Measurements from ENCODE around the gene TRAPPC8. TPM values are rescaled to one million over a fixed set of nuclear protein-coding genes. Genes with fewer than 3 reads are reported as not detected.

The TRAPPC8 gene
- total and polyA plus RNA-seq, 2 of the 13 experiments (the other 11 are each of a cell fraction or from before 2014, with no cell fraction given) = 34.6 to 50.8 TPM

DNA sequence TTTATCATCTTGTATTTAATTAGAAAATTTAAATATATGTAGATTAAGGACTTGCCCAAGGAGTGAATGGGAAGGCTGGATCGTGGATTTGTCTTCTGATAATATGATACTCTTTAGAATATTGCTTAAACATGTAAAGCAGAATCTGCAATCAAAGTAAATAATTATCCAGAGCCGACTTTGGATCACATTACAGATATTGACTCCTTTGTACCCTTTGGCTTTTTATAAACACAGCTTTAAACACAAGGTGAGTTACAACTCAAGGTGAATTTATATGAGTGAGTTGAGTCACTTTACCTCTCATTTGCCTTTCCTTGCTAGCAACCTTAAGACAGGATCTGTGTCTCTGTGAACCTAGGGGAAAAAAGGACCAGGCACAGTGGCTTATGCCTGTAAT lies 144.5 kb downstream of the TRAPPC8 start:
- FAIRE-seq (no peak), ATAC-seq (no peak), DNase-seq (ENCODE audit: low spot score) (no peak)
- no peaks in the 10 kb centered on the region for H4K20me1 ChIP-seq (ENCODE audit: insufficient read depth, low read length)
- no peak overlapping the region for H3K27ac ChIP-seq (ENCODE audit: extremely low read length, insufficient read depth, low read length)
- CTCF ChIA-PET (ENCODE audit: low intra/inter-chr PET ratio, low total read pairs) = no interaction called here
- H3K79me2 ChIP-seq (ENCODE audit: insufficient read depth, low read length) = no peaks in the 10 kb centered on the region
- no peaks in the 10 kb centered on the region for H3K4me1 ChIP-seq (ENCODE audit: insufficient read depth, low read length)
- no peak overlapping the region for H3K4me3 ChIP-seq (replicated peaks in 1 of 3; ENCODE audit: insufficient read depth in 1 of 3, low read depth in 2 of 3, low read length in 3 of 3)
- in situ Hi-C loops (cut with HindIII; ENCODE audit: extremely low pct_ligation_motif_present, low pct_unique_long_range_greater_than_20kb) = no loop called here
- no peak overlapping the region for H2AFZ ChIP-seq (ENCODE audit: low read length)
- WGBS (ENCODE audit: low lambda C conversion rate) = 1% methylated on average over 2 of the region's 2 CpGs
- H3K9me3 ChIP-seq (ENCODE audit: low read length) = no peaks in the 10 kb centered on the region
- no TSS peak for BruUV-seq (replicated peaks)
- H3K9ac ChIP-seq (ENCODE audit: insufficient read depth, low read depth, low read length) = no peak overlapping the region
- intact Hi-C loops (cut with micrococcal nuclease; ENCODE audit: unreplicated experiment) = no loop called here
- peaks cover 1 to 3% of the 10 kb centered on the region in 2 experiments; a peak in 1 of 5 replicates for H3K27me3 ChIP-seq (ENCODE audit: control insufficient read depth in 1 of 2, insufficient read depth in 2 of 2, low read length in 2 of 2)
- no peaks in the 10 kb centered on the region for H3K36me3 ChIP-seq (replicated peaks in 1 of 2; ENCODE audit: control insufficient read depth in 1 of 2, insufficient read depth in 2 of 2, low read length in 2 of 2)
- H3K4me2 ChIP-seq (ENCODE audit: low read depth, low read length) = no peak overlapping the region
- POLR2A ChIA-PET = no interaction called here
- TF ChIP-seq, protein P1, sequence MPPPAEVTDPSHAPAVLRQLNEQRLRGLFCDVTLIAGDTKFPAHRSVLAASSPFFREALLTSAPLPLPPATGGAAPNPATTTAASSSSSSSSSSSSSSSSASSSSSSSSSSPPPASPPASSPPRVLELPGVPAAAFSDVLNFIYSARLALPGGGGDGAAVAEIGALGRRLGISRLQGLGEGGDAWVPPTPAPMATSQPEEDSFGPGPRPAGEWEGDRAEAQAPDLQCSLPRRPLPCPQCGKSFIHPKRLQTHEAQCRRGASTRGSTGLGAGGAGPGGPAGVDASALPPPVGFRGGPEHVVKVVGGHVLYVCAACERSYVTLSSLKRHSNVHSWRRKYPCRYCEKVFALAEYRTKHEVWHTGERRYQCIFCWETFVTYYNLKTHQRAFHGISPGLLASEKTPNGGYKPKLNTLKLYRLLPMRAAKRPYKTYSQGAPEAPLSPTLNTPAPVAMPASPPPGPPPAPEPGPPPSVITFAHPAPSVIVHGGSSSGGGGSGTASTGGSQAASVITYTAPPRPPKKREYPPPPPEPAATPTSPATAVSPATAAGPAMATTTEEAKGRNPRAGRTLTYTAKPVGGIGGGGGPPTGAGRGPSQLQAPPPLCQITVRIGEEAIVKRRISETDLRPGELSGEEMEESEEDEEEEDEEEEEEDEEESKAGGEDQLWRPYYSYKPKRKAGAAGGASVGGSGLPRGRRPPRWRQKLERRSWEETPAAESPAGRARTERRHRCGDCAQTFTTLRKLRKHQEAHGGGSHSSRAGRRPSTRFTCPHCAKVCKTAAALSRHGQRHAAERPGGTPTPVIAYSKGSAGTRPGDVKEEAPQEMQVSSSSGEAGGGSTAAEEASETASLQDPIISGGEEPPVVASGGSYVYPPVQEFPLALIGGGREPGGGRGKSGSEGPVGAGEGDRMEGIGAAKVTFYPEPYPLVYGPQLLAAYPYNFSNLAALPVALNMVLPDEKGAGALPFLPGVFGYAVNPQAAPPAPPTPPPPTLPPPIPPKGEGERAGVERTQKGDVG (CRISPR knock-in tag; IDR thresholded peaks at IDR 0.05; ENCODE audit: borderline replicate concordance) = no peak
- TF ChIP-seq RARG (CRISPR knock-in tag; IDR thresholded peaks at IDR 0.05; ENCODE audit: low read depth) (no peak), U2AF1 (optimal IDR thresholded peaks at IDR 0.05; ENCODE audit: low read depth, low read length) (no peak), EHMT2 (IDR thresholded peaks at IDR 0.05; ENCODE audit: borderline replicate concordance, low read depth, low read length) (no peak), NFKB2 (CRISPR knock-in tag; IDR thresholded peaks at IDR 0.05; ENCODE audit: borderline replicate concordance) (no peak), HDAC2 (CRISPR knock-in tag; IDR thresholded peaks at IDR 0.05) (no peak), FOXC1 (CRISPR knock-in tag; IDR thresholded peaks at IDR 0.05; ENCODE audit: borderline replicate concordance) (no peak), SP1 (IDR thresholded peaks at IDR 0.05) (no peak), SP1 (CRISPR knock-in tag; IDR thresholded peaks at IDR 0.05) (no peak)
- TF ChIP-seq, protein P2, sequence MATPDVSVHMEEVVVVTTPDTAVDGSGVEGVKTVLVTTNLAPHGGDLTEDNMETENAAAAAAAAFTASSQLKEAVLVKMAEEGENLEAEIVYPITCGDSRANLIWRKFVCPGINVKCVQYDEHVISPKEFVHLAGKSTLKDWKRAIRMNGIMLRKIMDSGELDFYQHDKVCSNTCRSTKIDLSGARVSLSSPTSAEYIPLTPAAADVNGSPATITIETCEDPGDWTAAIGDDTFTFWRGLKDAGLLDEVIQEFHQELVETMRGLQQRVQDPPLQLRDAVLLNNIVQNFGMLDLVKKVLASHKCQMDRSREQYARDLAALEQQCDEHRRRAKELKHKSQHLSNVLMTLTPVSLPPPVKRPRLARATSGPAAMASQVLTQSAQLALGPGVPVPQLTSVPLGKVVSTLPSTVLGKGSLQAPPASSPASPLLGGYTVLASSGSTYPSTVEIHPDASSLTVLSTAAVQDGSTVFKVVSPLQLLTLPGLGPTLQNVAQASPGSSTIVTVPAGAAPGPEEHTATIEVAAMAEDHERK (CRISPR knock-in tag; IDR thresholded peaks at IDR 0.05; ENCODE audit: low read depth) = no peak
- TF ChIP-seq, protein P3, sequence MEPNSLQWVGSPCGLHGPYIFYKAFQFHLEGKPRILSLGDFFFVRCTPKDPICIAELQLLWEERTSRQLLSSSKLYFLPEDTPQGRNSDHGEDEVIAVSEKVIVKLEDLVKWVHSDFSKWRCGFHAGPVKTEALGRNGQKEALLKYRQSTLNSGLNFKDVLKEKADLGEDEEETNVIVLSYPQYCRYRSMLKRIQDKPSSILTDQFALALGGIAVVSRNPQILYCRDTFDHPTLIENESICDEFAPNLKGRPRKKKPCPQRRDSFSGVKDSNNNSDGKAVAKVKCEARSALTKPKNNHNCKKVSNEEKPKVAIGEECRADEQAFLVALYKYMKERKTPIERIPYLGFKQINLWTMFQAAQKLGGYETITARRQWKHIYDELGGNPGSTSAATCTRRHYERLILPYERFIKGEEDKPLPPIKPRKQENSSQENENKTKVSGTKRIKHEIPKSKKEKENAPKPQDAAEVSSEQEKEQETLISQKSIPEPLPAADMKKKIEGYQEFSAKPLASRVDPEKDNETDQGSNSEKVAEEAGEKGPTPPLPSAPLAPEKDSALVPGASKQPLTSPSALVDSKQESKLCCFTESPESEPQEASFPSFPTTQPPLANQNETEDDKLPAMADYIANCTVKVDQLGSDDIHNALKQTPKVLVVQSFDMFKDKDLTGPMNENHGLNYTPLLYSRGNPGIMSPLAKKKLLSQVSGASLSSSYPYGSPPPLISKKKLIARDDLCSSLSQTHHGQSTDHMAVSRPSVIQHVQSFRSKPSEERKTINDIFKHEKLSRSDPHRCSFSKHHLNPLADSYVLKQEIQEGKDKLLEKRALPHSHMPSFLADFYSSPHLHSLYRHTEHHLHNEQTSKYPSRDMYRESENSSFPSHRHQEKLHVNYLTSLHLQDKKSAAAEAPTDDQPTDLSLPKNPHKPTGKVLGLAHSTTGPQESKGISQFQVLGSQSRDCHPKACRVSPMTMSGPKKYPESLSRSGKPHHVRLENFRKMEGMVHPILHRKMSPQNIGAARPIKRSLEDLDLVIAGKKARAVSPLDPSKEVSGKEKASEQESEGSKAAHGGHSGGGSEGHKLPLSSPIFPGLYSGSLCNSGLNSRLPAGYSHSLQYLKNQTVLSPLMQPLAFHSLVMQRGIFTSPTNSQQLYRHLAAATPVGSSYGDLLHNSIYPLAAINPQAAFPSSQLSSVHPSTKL (CRISPR knock-in tag; IDR thresholded peaks at IDR 0.05) = no peak
- TF ChIP-seq, protein P4, sequence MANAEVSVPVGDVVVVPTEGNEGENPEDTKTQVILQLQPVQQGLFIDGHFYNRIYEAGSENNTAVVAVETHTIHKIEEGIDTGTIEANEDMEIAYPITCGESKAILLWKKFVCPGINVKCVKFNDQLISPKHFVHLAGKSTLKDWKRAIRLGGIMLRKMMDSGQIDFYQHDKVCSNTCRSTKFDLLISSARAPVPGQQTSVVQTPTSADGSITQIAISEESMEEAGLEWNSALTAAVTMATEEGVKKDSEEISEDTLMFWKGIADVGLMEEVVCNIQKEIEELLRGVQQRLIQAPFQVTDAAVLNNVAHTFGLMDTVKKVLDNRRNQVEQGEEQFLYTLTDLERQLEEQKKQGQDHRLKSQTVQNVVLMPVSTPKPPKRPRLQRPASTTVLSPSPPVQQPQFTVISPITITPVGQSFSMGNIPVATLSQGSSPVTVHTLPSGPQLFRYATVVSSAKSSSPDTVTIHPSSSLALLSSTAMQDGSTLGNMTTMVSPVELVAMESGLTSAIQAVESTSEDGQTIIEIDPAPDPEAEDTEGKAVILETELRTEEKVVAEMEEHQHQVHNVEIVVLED (CRISPR knock-in tag; IDR thresholded peaks at IDR 0.05; ENCODE audit: borderline replicate concordance) = no peak
- TF ChIP-seq, protein P5, sequence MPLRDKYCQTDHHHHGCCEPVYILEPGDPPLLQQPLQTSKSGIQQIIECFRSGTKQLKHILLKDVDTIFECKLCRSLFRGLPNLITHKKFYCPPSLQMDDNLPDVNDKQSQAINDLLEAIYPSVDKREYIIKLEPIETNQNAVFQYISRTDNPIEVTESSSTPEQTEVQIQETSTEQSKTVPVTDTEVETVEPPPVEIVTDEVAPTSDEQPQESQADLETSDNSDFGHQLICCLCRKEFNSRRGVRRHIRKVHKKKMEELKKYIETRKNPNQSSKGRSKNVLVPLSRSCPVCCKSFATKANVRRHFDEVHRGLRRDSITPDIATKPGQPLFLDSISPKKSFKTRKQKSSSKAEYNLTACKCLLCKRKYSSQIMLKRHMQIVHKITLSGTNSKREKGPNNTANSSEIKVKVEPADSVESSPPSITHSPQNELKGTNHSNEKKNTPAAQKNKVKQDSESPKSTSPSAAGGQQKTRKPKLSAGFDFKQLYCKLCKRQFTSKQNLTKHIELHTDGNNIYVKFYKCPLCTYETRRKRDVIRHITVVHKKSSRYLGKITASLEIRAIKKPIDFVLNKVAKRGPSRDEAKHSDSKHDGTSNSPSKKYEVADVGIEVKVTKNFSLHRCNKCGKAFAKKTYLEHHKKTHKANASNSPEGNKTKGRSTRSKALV (CRISPR knock-in tag; IDR thresholded peaks at IDR 0.05) = no peak
